CD1c-positive myeloid dendritic cell (primary cell): ENCODE data around the gene ZNF726.
"Not testable (repeated sequence)": the region's sequence is repeated elsewhere in the genome, so short reads cannot be mapped to it uniquely, and the experiment has no call there.

Experiments
- DNase-seq: peaks from one replicate; pipeline ENCODE4 v3.0.0-alpha.2; 2016; ENCODE audit errors: extremely low spot score

Gene ZNF726

GRCh38 chr19:23946569-23946968, 31.9 kb downstream of the ZNF726 start:
- DNase-seq: no peak

GRCh38 chr19:23949611-23950010, 34.9 kb downstream of the ZNF726 start:
- no peak for DNase-seq

GRCh38 chr19:23956051-23956450, 41.4 kb downstream of the ZNF726 start:
- DNase-seq: no peak

GRCh38 chr19:23957660-23958281, 43.1 kb downstream of the ZNF726 start:
- DNase-seq: no peak

- not testable (repeated sequence) for DNase-seq
Measured at GRCh38 chr19:23963396-23963795, 48.7 kb downstream of the ZNF726 start.

- DNase-seq: not testable (repeated sequence)
Measured at GRCh38 chr19:23963881-23964280, 49.2 kb downstream of the ZNF726 start.

GRCh38 chr19:23964334-23964733, 49.6 kb downstream of the ZNF726 start:
- not testable (repeated sequence) for DNase-seq

- DNase-seq: no peak
Measured at GRCh38 chr19:23969630-23970029, 54.9 kb downstream of the ZNF726 start.

GRCh38 chr19:23971598-23971997, 56.9 kb downstream of the ZNF726 start:
- DNase-seq: no peak

- DNase-seq: no peak
Measured at GRCh38 chr19:23972161-23972560, 57.5 kb downstream of the ZNF726 start.

- DNase-seq: no peak
Measured at GRCh38 chr19:23974941-23975340, 60.3 kb downstream of the ZNF726 start.

GRCh38 chr19:23976631-23977030, 61.9 kb downstream of the ZNF726 start:
- DNase-seq: not testable (repeated sequence)

GRCh38 chr19:23977256-23977655, 62.6 kb downstream of the ZNF726 start:
- DNase-seq: not testable (repeated sequence)

GRCh38 chr19:23978068-23978467, 63.4 kb downstream of the ZNF726 start:
- DNase-seq: no peak

- no peak for DNase-seq
Measured at GRCh38 chr19:23980805-23981204, 66.1 kb downstream of the ZNF726 start.

GRCh38 chr19:23981863-23982262, 67.2 kb downstream of the ZNF726 start:
- no peak for DNase-seq

GRCh38 chr19:23983406-23983805, 68.7 kb downstream of the ZNF726 start:
- DNase-seq: no peak
